GM20431 (cell line): ENCODE data around the gene PDE4B.
"Not testable (repeated sequence)": the region's sequence is repeated elsewhere in the genome, so short reads cannot be mapped to it uniquely, and the experiment has no call there.

ENCODE experiments used
- in situ Hi-C: fragments of 300-500 bp; cut with MseI, MboI; formaldehyde crosslinking; loops from one replicate; pipeline ENCODE4 v1.15.0; 2020; ENCODE audit warnings: low sequenced_read_pairs; ENCODE audit not compliant: unreplicated experiment

PDE4B gene

GRCh38 chr1:66411449-66411848, 618.8 kb downstream of the PDE4B start:
- in situ Hi-C loops, result not testable (repeated sequence)

GRCh38 chr1:66412704-66413103, 620.0 kb downstream of the PDE4B start:
- in situ Hi-C loops, result no loop called here

GRCh38 chr1:66413136-66413837, 620.6 kb downstream of the PDE4B start:
- in situ Hi-C loops, result no loop called here

- in situ Hi-C loops, result no loop called here
These were observed 621.1 kb downstream of the PDE4B start for GRCh38 chr1:66413838-66414175.

- in situ Hi-C loops, result no loop called here
These were observed 622.6 kb downstream of the PDE4B start for GRCh38 chr1:66415281-66415680.

- in situ Hi-C loops, result no loop called here
These were observed 623.2 kb downstream of the PDE4B start for GRCh38 chr1:66415866-66416265.

- in situ Hi-C loops, result no loop called here
These were observed 623.6 kb downstream of the PDE4B start for GRCh38 chr1:66416295-66416694.

GRCh38 chr1:66418021-66418420, 625.3 kb downstream of the PDE4B start:
- in situ Hi-C loops, result no loop called here

- in situ Hi-C loops, result not testable (repeated sequence)
These were observed 627.5 kb downstream of the PDE4B start for GRCh38 chr1:66420171-66420570.

- in situ Hi-C loops, result not testable (repeated sequence)
These were observed 628.2 kb downstream of the PDE4B start for GRCh38 chr1:66420906-66421305.

- in situ Hi-C loops, result no loop called here
These were observed 630.1 kb downstream of the PDE4B start for GRCh38 chr1:66422804-66423203.
